Panc1 (cell line): Measurements from ENCODE around the gene DLL4. TPM values are rescaled to one million over a fixed set of nuclear protein-coding genes. Genes with fewer than 3 reads are reported as not detected.

ENCODE experiments used
- ATAC-seq: fragments of 200-7000 bp; cut with Tn5 transposase; 2 replicates; pipeline ENCODE4 v1.9.1; 2020; ENCODE audit warnings: mild to moderate bottlenecking, moderate library complexity
- BruUV-seq: library from RNA; stranded (reverse); fragments of 400-500 nt; replicated peaks from 2 replicates; lab custom pipeline; 2021; lab: Mats Ljungman, UMichigan
- CTCF ChIA-PET: fragments of 300-600 bp; sonication (Branson Sonifier 250); formaldehyde crosslinking; loops from one replicate; lab custom pipeline; 2022; ENCODE audit warnings: antibody characterized with exemption; lab: Charles Lee
- POLR2A ChIA-PET: fragments of 300-600 bp; sonication (Branson Sonifier 250); formaldehyde crosslinking; loops from one replicate; lab custom pipeline; 2022; ENCODE audit warnings: antibody characterized with exemption; lab: Charles Lee
- DNase-seq: peaks from one replicate; pipeline ENCODE4 v3.0.0-alpha.2; 2010; ENCODE audit warnings: low read depth, low spot score
- H3K27ac ChIP-seq: 2 replicates; pipeline ENCODE4 v1.5.1; 2011; ENCODE audit warnings: mild to moderate bottlenecking, low read length, inconsistent platforms
- H3K27me3 ChIP-seq: fragments of 200-500 bp; sonication (Bioruptor generic); 2 replicates; pipeline ENCODE4 v1.6.0; 2014; ENCODE audit warnings: low read length, inconsistent platforms; ENCODE audit not compliant: control insufficient read depth, insufficient read depth
- H3K36me3 ChIP-seq: fragments of 200-500 bp; sonication (Bioruptor generic); 2 replicates; pipeline ENCODE4 v1.5.1; 2014; ENCODE audit warnings: inconsistent platforms, mild to moderate bottlenecking, low read length, moderate library complexity; ENCODE audit not compliant: control insufficient read depth, insufficient read depth
- H3K4me1 ChIP-seq: 2 replicates; pipeline ENCODE4 v1.5.1; 2011; ENCODE audit warnings: inconsistent platforms, mild to moderate bottlenecking, low read length, moderate library complexity; ENCODE audit not compliant: control insufficient read depth, insufficient read depth
- H3K4me3 ChIP-seq, 2 experiments: 2 replicates each; pipeline ENCODE4 v1.5.1; 2011 to 2012; ENCODE audit warnings: low read depth in 2 of 2, low read length in 2 of 2, mild to moderate bottlenecking in 2 of 2, inconsistent platforms in 1 of 2, moderate library complexity in 1 of 2
- H3K9me3 ChIP-seq: fragments of 200-500 bp; sonication (Bioruptor generic); 2 replicates; pipeline ENCODE4 v1.5.1; 2014; ENCODE audit warnings: low read depth, mild to moderate bottlenecking, inconsistent platforms, low read length, moderate library complexity; ENCODE audit not compliant: control insufficient read depth, insufficient read depth
- CTCF ChIP-seq: fragments of 450-650 bp; IDR thresholded peaks from 2 replicates; pipeline ENCODE4 v1.5.1; 2017; ENCODE audit warnings: mild to moderate bottlenecking
- POLR2AphosphoS5 ChIP-seq: IDR thresholded peaks from 2 replicates; pipeline ENCODE4 v1.6.1; 2012; ENCODE audit warnings: mild to moderate bottlenecking, low read depth, low read length, moderate library complexity
- REST ChIP-seq, 2 experiments: IDR thresholded peaks; 2 replicates each; pipeline ENCODE4 v1.6.1; 2011 to 2012; ENCODE audit warnings: low read depth in 2 of 2, control low read depth in 1 of 2, low read length in 1 of 2, mild to moderate bottlenecking in 1 of 2, moderate library complexity in 1 of 2; ENCODE audit not compliant: insufficient read depth in 1 of 2
- SIN3A ChIP-seq: IDR thresholded peaks from 2 replicates; pipeline ENCODE4 v1.6.1; 2012; ENCODE audit warnings: low read depth, mild to moderate bottlenecking, low read length, moderate library complexity, borderline replicate concordance; ENCODE audit not compliant: insufficient read depth
- TCF7L2 ChIP-seq: IDR thresholded peaks from 2 replicates; pipeline ENCODE4 v1.6.1; 2011; ENCODE audit warnings: mild to moderate bottlenecking, low read depth, low read length, inconsistent platforms
- in situ Hi-C: cut with HindIII; loops from 2 replicates; pipeline ENCODE4 v1.10.0; 2016; ENCODE audit warnings: low sequenced_read_pairs, low pct_unique_long_range_greater_than_20kb
- intact Hi-C: fragments of 100-400 bp; cut with micrococcal nuclease; formaldehyde crosslinking; loops from one replicate; pipeline ENCODE4 v1.10.0; 2022; ENCODE audit not compliant: unreplicated experiment
- total RNA-seq: library from RNA; stranded (reverse); gene quantifications from one replicate; pipeline ENCODE4 v1.2.1, GENCODE V29; 2021; ENCODE audit not compliant: unreplicated experiment

Gene DLL4
- total RNA-seq, 1 experiment from 2014 or later = 0.31 TPM

- BruUV-seq = no TSS peak
- H3K36me3 ChIP-seq = no peaks in the 10 kb centered on the region
- in situ Hi-C loops = no loop called here
- intact Hi-C loops = no loop called here
- H3K27ac ChIP-seq = no peak overlapping the region
- ChIA-PET POLR2A (no interaction called here), CTCF (interaction anchor here (0.8 kb wide), 1 partner anchor 12 kb away, joined by 3 read pairs; no protein-coding TSS in a partner anchor)
- ATAC-seq (no peak), DNase-seq (no peak)
- no peaks in the 10 kb centered on the region for H3K9me3 ChIP-seq
- TF ChIP-seq TCF7L2 = no peak
- TF ChIP-seq REST (IDR thresholded peaks at IDR 0.05; ENCODE audit: insufficient read depth in 1 of 2, low read depth in 2 of 2, low read length in 1 of 2) = no peak
- no peak for TF ChIP-seq POLR2AphosphoS5
- TF ChIP-seq SIN3A = no peak
- no peak for TF ChIP-seq CTCF
- no peaks in the 10 kb centered on the region for H3K4me1 ChIP-seq
- H3K4me3 ChIP-seq = no peak overlapping the region
- no peaks in the 10 kb centered on the region for H3K27me3 ChIP-seq
These were observed 5.6 kb upstream of the DLL4 start for GRCh38 chr15:40923551-40923950.

- H3K9me3 ChIP-seq = no peaks in the 10 kb centered on the region
- DNase-seq (no peak), ATAC-seq (no peak)
- no peaks in the 10 kb centered on the region for H3K36me3 ChIP-seq
- intact Hi-C loops (no loop called here), in situ Hi-C loops (no loop called here)
- TF ChIP-seq REST (IDR thresholded peaks at IDR 0.05; ENCODE audit: insufficient read depth in 1 of 2, low read depth in 2 of 2, low read length in 1 of 2) = no peak
- TF ChIP-seq SIN3A = no peak
- no peak for TF ChIP-seq POLR2AphosphoS5
- TF ChIP-seq CTCF = no peak
- TF ChIP-seq TCF7L2 = no peak
- no peak overlapping the region for H3K27ac ChIP-seq
- no TSS peak for BruUV-seq
- no peaks in the 10 kb centered on the region; the same call in 1 of the 2 replicates for H3K27me3 ChIP-seq
- ChIA-PET POLR2A (interaction anchor here (0.5 kb wide), 1 partner anchor 273 kb away, joined by 5 read pairs; no protein-coding TSS in a partner anchor), CTCF (no interaction called here)
- H3K4me3 ChIP-seq = no peak overlapping the region
- H3K4me1 ChIP-seq = peaks cover 7% of the 10 kb centered on the region; the same call in 1 of the 2 replicates
These were observed 3.7 kb upstream of the DLL4 start for GRCh38 chr15:40925495-40925862.
